B cell (primary cell): ENCODE measurements around the gene AMH. TPM values are rescaled to one million over a fixed set of nuclear protein-coding genes. Genes with fewer than 3 reads are reported as not detected.

Experiments used
- ATAC-seq: fragments of 200-7000 bp; cut with Tn5 transposase; one replicate; pipeline ENCODE4 v1.10.0; 2021; ENCODE audit warnings: low read depth, mild to moderate bottlenecking, moderate number of reproducible peaks, moderate library complexity
- CTCF ChIA-PET: fragments of 350-600 bp; sonication (Branson Sonifier 250); formaldehyde crosslinking; loops from one replicate; lab custom pipeline; 2021; ENCODE audit warnings: antibody characterized with exemption, inconsistent platforms; lab: Charles Lee
- POLR2A ChIA-PET: fragments of 350-600 bp; sonication (Branson Sonifier 250); formaldehyde crosslinking; loops from one replicate; lab custom pipeline; 2021; ENCODE audit warnings: antibody characterized with exemption; lab: Charles Lee
- DNase-seq: peaks from one replicate; pipeline ENCODE4 v3.0.0; 2013
- H2AFZ ChIP-seq: 2 replicates; pipeline ENCODE4 v1.6.1; 2012; ENCODE audit warnings: mild to moderate bottlenecking, low read depth, low read length; ENCODE audit not compliant: insufficient read depth, poor library complexity, severe bottlenecking
- H3K27ac ChIP-seq, 2 donors: 1 replicate in 1 of 2; 2 replicates in 1 of 2; pipeline ENCODE4 v1.5.1; 2012 to 2013; ENCODE audit warnings: low read length in 2 of 2, mild to moderate bottlenecking in 2 of 2, moderate library complexity in 1 of 2
- H3K27me3 ChIP-seq, 4 experiments: fragments of 200-600 bp in 1 of 4; sonication (generic) in 1 of 4; replicated peaks in 1 of 4; 1 replicate in 2 of 4; 2 replicates in 2 of 4; pipeline versions ENCODE4 v1.6.1 to v1.7.0; 2013 to 2016; ENCODE audit warnings: low read length in 3 of 4, mild to moderate bottlenecking in 2 of 4, mixed read lengths in 1 of 4, moderate library complexity in 1 of 4; ENCODE audit not compliant: insufficient read depth in 4 of 4, control insufficient read depth in 3 of 4; ENCODE audit errors: control extremely low read depth in 1 of 4
- H3K36me3 ChIP-seq, 2 experiments: replicated peaks in 1 of 2; 1 replicate in 1 of 2; 2 replicates in 1 of 2; pipeline versions ENCODE4 v1.6.1 to v1.7.1; 2013; ENCODE audit warnings: low read length in 1 of 2; ENCODE audit not compliant: insufficient read depth in 2 of 2, control insufficient read depth in 1 of 2; ENCODE audit errors: control extremely low read depth in 1 of 2, extremely low read depth in 1 of 2
- H3K4me1 ChIP-seq, 2 donors: fragments of 200-600 bp in 1 of 2; sonication (generic) in 1 of 2; 1 replicate in 1 of 2; 2 replicates in 1 of 2; pipeline versions ENCODE4 v1.5.1 to v1.6.1; 2013 to 2017; ENCODE audit warnings: low read length in 2 of 2; ENCODE audit not compliant: control insufficient read depth in 2 of 2, insufficient read depth in 2 of 2
- H3K4me2 ChIP-seq: replicated peaks from 2 replicates; pipeline ENCODE3; 2012; ENCODE audit warnings: mild to moderate bottlenecking, low read depth, low read length; ENCODE audit not compliant: poor library complexity, severe bottlenecking
- H3K4me3 ChIP-seq, 5 experiments: fragments of 200-600 bp in 1 of 5; sonication (generic) in 1 of 5; 1 replicate in 3 of 5; 2 replicates in 2 of 5; pipeline versions ENCODE4 v1.5.1 to v1.7.0; 2011 to 2016; ENCODE audit warnings: low read length in 4 of 5, mild to moderate bottlenecking in 4 of 5, low read depth in 2 of 5, control low read depth in 1 of 5, moderate library complexity in 1 of 5; ENCODE audit not compliant: insufficient read depth in 1 of 5; ENCODE audit errors: control extremely low read depth in 1 of 5, extremely low read depth in 1 of 5
- H3K79me2 ChIP-seq: fragments of 200-600 bp; sonication (generic); one replicate; pipeline ENCODE4 v1.6.0; 2016; ENCODE audit warnings: low read length; ENCODE audit not compliant: control insufficient read depth, insufficient read depth
- H3K9ac ChIP-seq: fragments of 200-600 bp; sonication (generic); 2 replicates; pipeline ENCODE4 v1.6.1; 2017; ENCODE audit warnings: mild to moderate bottlenecking, low read length, moderate library complexity
- H3K9me3 ChIP-seq, 3 donors: one replicate each; pipeline versions ENCODE4 v1.6.1 to v1.7.1; 2013; ENCODE audit warnings: low read length in 2 of 3; ENCODE audit not compliant: control insufficient read depth in 2 of 3, insufficient read depth in 1 of 3; ENCODE audit errors: control extremely low read depth in 1 of 3
- H4K20me1 ChIP-seq: 2 replicates; pipeline ENCODE4 v1.6.0; 2012; ENCODE audit warnings: mild to moderate bottlenecking, low read length; ENCODE audit not compliant: insufficient read depth, control insufficient read depth, poor library complexity, severe bottlenecking
- H3K27ac Mint-ChIP-seq: one replicate; pipeline ENCODE4 v1.8.0; 2021; ENCODE audit warnings: mixed read lengths
- H3K27me3 Mint-ChIP-seq: one replicate; pipeline ENCODE4 v1.8.0; 2021; ENCODE audit warnings: mixed read lengths
- H3K4me1 Mint-ChIP-seq: one replicate; pipeline ENCODE4 v1.8.0; 2021; ENCODE audit warnings: mixed read lengths
- H3K4me3 Mint-ChIP-seq: one replicate; pipeline ENCODE4 v1.8.0; 2021; ENCODE audit warnings: mixed read lengths
- H3K9me3 Mint-ChIP-seq: one replicate; pipeline ENCODE4 v1.8.0; 2022; ENCODE audit warnings: mixed read lengths; ENCODE audit not compliant: insufficient read depth
- CTCF ChIP-seq: fragments of 200-600 bp; IDR thresholded peaks from one replicate; pipeline ENCODE4 v1.8.0; 2022; ENCODE audit warnings: antibody characterized with exemption, mild to moderate bottlenecking
- EZH2 ChIP-seq: IDR thresholded peaks from 2 replicates; pipeline ENCODE4 v1.6.1; 2012; ENCODE audit warnings: borderline replicate concordance, low read depth, mild to moderate bottlenecking, moderate library complexity, low read length; ENCODE audit not compliant: insufficient read depth, poor library complexity, severe bottlenecking
- WGBS: methylation state at CpG from one replicate; pipeline ENCODE4 v1.1.5; 2013; ENCODE audit warnings: missing lambda C conversion rate; ENCODE audit not compliant: insufficient coverage; 5-methylcytosine and 5-hydroxymethylcytosine counted together
- intact Hi-C: fragments of 100-400 bp; cut with micrococcal nuclease; formaldehyde crosslinking; loops from one replicate; pipeline ENCODE4 v1.10.0; 2022
- polyA plus RNA-seq: library from polyadenylated mRNA; depleted of rRNA; stranded (reverse); fragments of >200 nt; gene quantifications from 2 replicates; pipeline ENCODE4 v1.2.3, GENCODE V29; 2012
- total RNA-seq, 2 donors: library from RNA; stranded (reverse); fragments of 120-200 nt in 1 of 2; gene quantifications; 1 replicate in 1 of 2; 2 replicates in 1 of 2; pipeline versions ENCODE4 v1.2.3 to v1.2.4, GENCODE V29; 2013 to 2022

AMH gene
- total and polyA plus RNA-seq, 2 donors (not counting 1 experiment from before 2014, with no cell fraction given): 1.5 to 4.5 TPM

- H3K27ac ChIP-seq: no peak overlapping the region
- no peaks in the 10 kb centered on the region for H3K9me3 ChIP-seq
- H3K4me3 ChIP-seq: no peak overlapping the region
- H3K4me2 ChIP-seq: no peak overlapping the region
- H3K27me3 ChIP-seq: no peaks in the 10 kb centered on the region
- no peak overlapping the region for H3K9ac ChIP-seq
- 96% methylated on average over 16 of the region's 21 CpGs for WGBS
- intact Hi-C loops: no loop called here
- ATAC-seq (no peak), DNase-seq (no peak)
- no peak overlapping the region for H3K4me3 Mint-ChIP-seq
- CTCF ChIA-PET: no interaction called here
- H3K36me3 ChIP-seq: peaks cover 0 to 30% of the 10 kb centered on the region in 2 experiments
- no peaks in the 10 kb centered on the region for H3K27me3 Mint-ChIP-seq
- POLR2A ChIA-PET: no interaction called here
- H3K4me1 Mint-ChIP-seq: peaks cover 6% of the 10 kb centered on the region
- H4K20me1 ChIP-seq: peaks cover 69% of the 10 kb centered on the region
- no peaks in the 10 kb centered on the region for H3K9me3 Mint-ChIP-seq
- H3K4me1 ChIP-seq: no peaks in the 10 kb centered on the region
- no peak for TF ChIP-seq CTCF
- no peak for TF ChIP-seq EZH2
- no peak overlapping the region for H2AFZ ChIP-seq
- H3K27ac Mint-ChIP-seq: no peak overlapping the region
- peaks cover 77% of the 10 kb centered on the region for H3K79me2 ChIP-seq
Observed at GRCh38 chr19:2201473-2202148, 47.5 kb upstream of the AMH start.

- WGBS: 95% methylated on average over 15 of the region's 15 CpGs
Observed at GRCh38 chr19:2202366-2202765, 46.8 kb upstream of the AMH start.

More at GRCh38 chr19:2202366-2202765, 46.8 kb upstream of the AMH start:
- Histone ChIP-seq H3K4me1 (no peaks in the 10 kb centered on the region), H3K4me2 (no peak overlapping the region), H3K9ac (no peak overlapping the region), H3K36me3 (peaks cover 0 to 35% of the 10 kb centered on the region in 2 experiments), H3K27me3 (no peaks in the 10 kb centered on the region), H3K79me2 (peaks cover 77% of the 10 kb centered on the region), H4K20me1 (peaks cover 69% of the 10 kb centered on the region), H2AFZ (no peak overlapping the region), H3K4me3 (no peak overlapping the region), H3K27ac (no peak overlapping the region), H3K9me3 (no peaks in the 10 kb centered on the region)
- H3K4me3 Mint-ChIP-seq: no peak overlapping the region
- H3K27me3 Mint-ChIP-seq: no peaks in the 10 kb centered on the region
- no peaks in the 10 kb centered on the region for H3K9me3 Mint-ChIP-seq
- ATAC-seq: no peak
- ChIA-PET CTCF (no interaction called here), POLR2A (no interaction called here)
- peaks cover 6% of the 10 kb centered on the region for H3K4me1 Mint-ChIP-seq
- TF ChIP-seq CTCF (no peak), EZH2 (no peak)
- no peak for DNase-seq
- intact Hi-C loops: no loop called here
- H3K27ac Mint-ChIP-seq: no peak overlapping the region
